ENCODE results near the gene OTUD3. TPM values are rescaled to one million over a fixed set of nuclear protein-coding genes. Genes with fewer than 3 reads are reported as not detected.

OTUD3 gene
- polyA plus RNA-seq, 1 of the 3 experiments (the other 2 are of a cell fraction): 2.6 TPM

DNA sequence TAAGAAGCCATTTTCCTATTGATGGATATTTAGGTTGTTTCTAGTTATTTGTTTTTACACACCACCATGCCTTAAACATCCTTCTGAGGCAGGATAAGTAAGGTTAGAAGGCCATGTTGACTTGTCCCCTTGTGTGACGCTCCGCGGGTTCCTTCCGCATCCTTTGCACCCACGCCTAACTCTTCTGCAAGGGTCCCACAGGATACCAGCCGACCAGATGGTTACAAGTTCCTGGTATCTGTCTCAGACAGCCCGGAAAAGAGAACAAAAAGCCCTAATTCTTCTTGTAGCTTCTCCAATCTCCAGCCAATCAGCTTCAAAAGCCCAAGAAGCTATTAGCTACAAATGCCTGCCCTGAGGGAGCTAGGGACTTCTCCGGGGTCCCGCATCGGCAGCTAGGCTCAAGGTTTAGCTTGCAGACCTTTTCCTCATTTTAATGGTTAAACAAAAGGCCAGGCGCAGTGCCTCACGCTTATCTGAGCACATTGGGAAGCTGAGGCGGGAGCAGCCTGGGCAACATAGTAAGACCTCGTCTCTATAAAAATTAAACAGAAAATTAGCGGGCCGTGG, 4.9 kb upstream of the OTUD3 start:
- no peaks in the 10 kb centered on the region for H3F3A ChIP-seq (replicated peaks; ENCODE audit: insufficient read depth)
- POLR2A ChIA-PET: no interaction called here

DNA sequence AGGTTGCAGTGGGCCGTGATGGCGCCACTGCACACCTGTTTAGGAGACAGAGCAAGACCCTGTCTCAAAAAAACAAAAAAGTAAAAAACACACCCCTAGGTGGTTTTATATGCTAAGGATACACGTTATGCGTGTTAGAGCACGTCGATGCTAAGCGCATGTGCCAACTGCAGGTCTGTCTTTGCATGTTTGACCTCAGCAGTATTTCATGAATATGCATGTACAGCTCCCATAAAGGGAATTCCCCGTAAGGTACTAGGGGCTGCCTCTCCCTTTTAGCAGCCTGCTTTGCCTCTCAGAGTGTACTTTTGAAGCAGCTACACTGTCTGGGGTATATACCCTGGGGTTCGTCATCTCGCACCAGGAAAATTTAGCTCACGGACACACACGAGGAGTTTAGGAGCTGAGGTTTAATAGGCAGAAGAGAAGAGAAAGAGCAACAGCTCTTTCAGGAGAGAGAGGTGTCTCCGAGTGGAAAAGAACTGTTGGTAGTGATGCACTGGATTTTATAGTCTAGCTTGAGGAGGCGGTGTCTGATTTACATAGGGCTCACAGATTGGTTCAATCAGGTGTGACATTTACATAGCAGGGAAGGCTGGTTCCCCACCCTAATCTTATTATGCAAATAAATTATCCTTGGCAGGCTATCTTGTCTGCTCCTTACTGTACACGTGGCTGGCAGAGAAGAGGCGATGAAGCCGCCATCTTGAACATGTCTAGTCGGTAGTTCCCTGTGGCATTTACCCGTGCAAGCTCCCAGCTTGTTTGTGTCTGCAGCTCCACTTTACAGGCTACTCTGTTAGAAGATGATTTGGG, 4.2 kb upstream of the OTUD3 start:
- H3K4me1 ChIP-seq (ENCODE audit: control insufficient read depth in 1 of 2, insufficient read depth in 2 of 2, low read depth in 1 of 2, low read length in 1 of 2): peaks cover 0 to 1% of the 10 kb centered on the region in 2 experiments; a peak in 2 of 4 replicates
- no peaks in the 10 kb centered on the region for H3K36me3 ChIP-seq (replicated peaks in 1 of 2; ENCODE audit: control insufficient read depth in 1 of 2, insufficient read depth in 2 of 2, low read length in 1 of 2)
- H3K4me3 ChIP-seq (ENCODE audit: low read depth in 2 of 2, low read length in 1 of 2): no peak overlapping the region
- H3F3A ChIP-seq (replicated peaks; ENCODE audit: insufficient read depth): no peaks in the 10 kb centered on the region
- DNase-seq: no peak
- H3K9me2 ChIP-seq: no peaks in the 10 kb centered on the region
- peaks cover 7% of the 10 kb centered on the region for H3K79me2 ChIP-seq (ENCODE audit: insufficient read depth)
- no peak overlapping the region for H3K9ac ChIP-seq
- no peak overlapping the region for H2AFZ ChIP-seq (ENCODE audit: low read depth)
- H4K20me1 ChIP-seq (ENCODE audit: insufficient read depth): 0 out of 2 replicates have a peak, but pooled peaks cover under 1% of the 10 kb centered on the region
- WGBS (ENCODE audit: low lambda C conversion rate): 76% methylated on average over 19 of the region's 19 CpGs
- H3K4me2 ChIP-seq: no peak overlapping the region
- no peaks in the 10 kb centered on the region for H3K9me3 ChIP-seq
- CTCF ChIA-PET: interaction anchor here (1.1 to 2.0 kb wide), 3 partner anchors 10 to 40 kb away, joined by 3 to 4 read pairs (median 3); no protein-coding TSS in a partner anchor
- no peak overlapping the region for H3K27ac ChIP-seq (ENCODE audit: low read depth in 2 of 2, low read length in 1 of 2)
- H3K27me3 ChIP-seq (ENCODE audit: insufficient read depth): no peaks in the 10 kb centered on the region
- POLR2A ChIA-PET: no interaction called here
- TF ChIP-seq, protein P1, sequence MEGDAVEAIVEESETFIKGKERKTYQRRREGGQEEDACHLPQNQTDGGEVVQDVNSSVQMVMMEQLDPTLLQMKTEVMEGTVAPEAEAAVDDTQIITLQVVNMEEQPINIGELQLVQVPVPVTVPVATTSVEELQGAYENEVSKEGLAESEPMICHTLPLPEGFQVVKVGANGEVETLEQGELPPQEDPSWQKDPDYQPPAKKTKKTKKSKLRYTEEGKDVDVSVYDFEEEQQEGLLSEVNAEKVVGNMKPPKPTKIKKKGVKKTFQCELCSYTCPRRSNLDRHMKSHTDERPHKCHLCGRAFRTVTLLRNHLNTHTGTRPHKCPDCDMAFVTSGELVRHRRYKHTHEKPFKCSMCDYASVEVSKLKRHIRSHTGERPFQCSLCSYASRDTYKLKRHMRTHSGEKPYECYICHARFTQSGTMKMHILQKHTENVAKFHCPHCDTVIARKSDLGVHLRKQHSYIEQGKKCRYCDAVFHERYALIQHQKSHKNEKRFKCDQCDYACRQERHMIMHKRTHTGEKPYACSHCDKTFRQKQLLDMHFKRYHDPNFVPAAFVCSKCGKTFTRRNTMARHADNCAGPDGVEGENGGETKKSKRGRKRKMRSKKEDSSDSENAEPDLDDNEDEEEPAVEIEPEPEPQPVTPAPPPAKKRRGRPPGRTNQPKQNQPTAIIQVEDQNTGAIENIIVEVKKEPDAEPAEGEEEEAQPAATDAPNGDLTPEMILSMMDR (IDR thresholded peaks at IDR 0.05): no peak
- TF ChIP-seq GATA2 (CRISPR knock-in tag; IDR thresholded peaks at IDR 0.05) (no peak), SIN3A (IDR thresholded peaks at IDR 0.05; ENCODE audit: borderline replicate concordance, low read depth, low read length) (no peak), JUND (IDR thresholded peaks at IDR 0.05) (no peak), NFIC (IDR thresholded peaks at IDR 0.05; ENCODE audit: borderline replicate concordance) (no peak), MXI1 (IDR thresholded peaks at IDR 0.05; ENCODE audit: low read depth, low read length) (no peak), RFX5 (IDR thresholded peaks at IDR 0.05; ENCODE audit: low read length) (no peak), ELF1 (IDR thresholded peaks at IDR 0.05) (no peak), CHD2 (IDR thresholded peaks at IDR 0.05; ENCODE audit: low read length, partially characterized antibody) (no peak), NRF1 (IDR thresholded peaks at IDR 0.05; ENCODE audit: low read depth, low read length) (no peak), IRF3 (IDR thresholded peaks at IDR 0.05; ENCODE audit: low read depth, low read length) (no peak)
- TF ChIP-seq, protein P2, sequence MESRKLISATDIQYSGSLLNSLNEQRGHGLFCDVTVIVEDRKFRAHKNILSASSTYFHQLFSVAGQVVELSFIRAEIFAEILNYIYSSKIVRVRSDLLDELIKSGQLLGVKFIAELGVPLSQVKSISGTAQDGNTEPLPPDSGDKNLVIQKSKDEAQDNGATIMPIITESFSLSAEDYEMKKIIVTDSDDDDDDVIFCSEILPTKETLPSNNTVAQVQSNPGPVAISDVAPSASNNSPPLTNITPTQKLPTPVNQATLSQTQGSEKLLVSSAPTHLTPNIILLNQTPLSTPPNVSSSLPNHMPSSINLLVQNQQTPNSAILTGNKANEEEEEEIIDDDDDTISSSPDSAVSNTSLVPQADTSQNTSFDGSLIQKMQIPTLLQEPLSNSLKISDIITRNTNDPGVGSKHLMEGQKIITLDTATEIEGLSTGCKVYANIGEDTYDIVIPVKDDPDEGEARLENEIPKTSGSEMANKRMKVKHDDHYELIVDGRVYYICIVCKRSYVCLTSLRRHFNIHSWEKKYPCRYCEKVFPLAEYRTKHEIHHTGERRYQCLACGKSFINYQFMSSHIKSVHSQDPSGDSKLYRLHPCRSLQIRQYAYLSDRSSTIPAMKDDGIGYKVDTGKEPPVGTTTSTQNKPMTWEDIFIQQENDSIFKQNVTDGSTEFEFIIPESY (IDR thresholded peaks at IDR 0.05; ENCODE audit: borderline replicate concordance, low read depth): no peak
- TF ChIP-seq, protein P3, sequence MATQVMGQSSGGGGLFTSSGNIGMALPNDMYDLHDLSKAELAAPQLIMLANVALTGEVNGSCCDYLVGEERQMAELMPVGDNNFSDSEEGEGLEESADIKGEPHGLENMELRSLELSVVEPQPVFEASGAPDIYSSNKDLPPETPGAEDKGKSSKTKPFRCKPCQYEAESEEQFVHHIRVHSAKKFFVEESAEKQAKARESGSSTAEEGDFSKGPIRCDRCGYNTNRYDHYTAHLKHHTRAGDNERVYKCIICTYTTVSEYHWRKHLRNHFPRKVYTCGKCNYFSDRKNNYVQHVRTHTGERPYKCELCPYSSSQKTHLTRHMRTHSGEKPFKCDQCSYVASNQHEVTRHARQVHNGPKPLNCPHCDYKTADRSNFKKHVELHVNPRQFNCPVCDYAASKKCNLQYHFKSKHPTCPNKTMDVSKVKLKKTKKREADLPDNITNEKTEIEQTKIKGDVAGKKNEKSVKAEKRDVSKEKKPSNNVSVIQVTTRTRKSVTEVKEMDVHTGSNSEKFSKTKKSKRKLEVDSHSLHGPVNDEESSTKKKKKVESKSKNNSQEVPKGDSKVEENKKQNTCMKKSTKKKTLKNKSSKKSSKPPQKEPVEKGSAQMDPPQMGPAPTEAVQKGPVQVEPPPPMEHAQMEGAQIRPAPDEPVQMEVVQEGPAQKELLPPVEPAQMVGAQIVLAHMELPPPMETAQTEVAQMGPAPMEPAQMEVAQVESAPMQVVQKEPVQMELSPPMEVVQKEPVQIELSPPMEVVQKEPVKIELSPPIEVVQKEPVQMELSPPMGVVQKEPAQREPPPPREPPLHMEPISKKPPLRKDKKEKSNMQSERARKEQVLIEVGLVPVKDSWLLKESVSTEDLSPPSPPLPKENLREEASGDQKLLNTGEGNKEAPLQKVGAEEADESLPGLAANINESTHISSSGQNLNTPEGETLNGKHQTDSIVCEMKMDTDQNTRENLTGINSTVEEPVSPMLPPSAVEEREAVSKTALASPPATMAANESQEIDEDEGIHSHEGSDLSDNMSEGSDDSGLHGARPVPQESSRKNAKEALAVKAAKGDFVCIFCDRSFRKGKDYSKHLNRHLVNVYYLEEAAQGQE (IDR thresholded peaks at IDR 0.05; ENCODE audit: low read depth, low read length): no peak
- TF ChIP-seq, protein P4, sequence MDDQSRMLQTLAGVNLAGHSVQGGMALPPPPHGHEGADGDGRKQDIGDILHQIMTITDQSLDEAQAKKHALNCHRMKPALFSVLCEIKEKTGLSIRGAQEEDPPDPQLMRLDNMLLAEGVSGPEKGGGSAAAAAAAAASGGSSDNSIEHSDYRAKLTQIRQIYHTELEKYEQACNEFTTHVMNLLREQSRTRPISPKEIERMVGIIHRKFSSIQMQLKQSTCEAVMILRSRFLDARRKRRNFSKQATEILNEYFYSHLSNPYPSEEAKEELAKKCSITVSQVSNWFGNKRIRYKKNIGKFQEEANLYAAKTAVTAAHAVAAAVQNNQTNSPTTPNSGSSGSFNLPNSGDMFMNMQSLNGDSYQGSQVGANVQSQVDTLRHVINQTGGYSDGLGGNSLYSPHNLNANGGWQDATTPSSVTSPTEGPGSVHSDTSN (IDR thresholded peaks at IDR 0.05): no peak

More for the DNA sequence above, 4.9 kb upstream of the OTUD3 start:
- Histone ChIP-seq H3K9me2 (no peaks in the 10 kb centered on the region), H3K27ac (ENCODE audit: low read depth in 2 of 2, low read length in 1 of 2) (no peak overlapping the region), H3K4me2 (no peak overlapping the region), H3K4me1 (ENCODE audit: control insufficient read depth in 1 of 2, insufficient read depth in 2 of 2, low read depth in 1 of 2, low read length in 1 of 2) (no peaks in the 10 kb centered on the region; a peak in 1 of 4 replicates), H3K9ac (no peak overlapping the region), H4K20me1 (ENCODE audit: insufficient read depth) (no peaks in the 10 kb centered on the region), H3K36me3 (replicated peaks in 1 of 2; ENCODE audit: control insufficient read depth in 1 of 2, insufficient read depth in 2 of 2, low read length in 1 of 2) (no peaks in the 10 kb centered on the region), H3K27me3 (ENCODE audit: insufficient read depth) (no peaks in the 10 kb centered on the region), H3K9me3 (no peaks in the 10 kb centered on the region), H2AFZ (ENCODE audit: low read depth) (no peak overlapping the region), H3K4me3 (ENCODE audit: low read depth in 2 of 2, low read length in 1 of 2) (no peak overlapping the region), H3K79me2 (ENCODE audit: insufficient read depth) (no peaks in the 10 kb centered on the region)
- DNase-seq: no peak
- WGBS (ENCODE audit: low lambda C conversion rate): 75% methylated on average over 16 of the region's 16 CpGs
- TF ChIP-seq FOXM1 (IDR thresholded peaks at IDR 0.05; ENCODE audit: low read depth): no peak
- no peak for TF ChIP-seq RAD21 (IDR thresholded peaks at IDR 0.05; ENCODE audit: low read length)
- CTCF ChIA-PET: interaction anchor here (0.5 to 2.0 kb wide), 4 partner anchors 9 to 40 kb away, joined by 3 to 4 read pairs (median 3); no protein-coding TSS in a partner anchor

Measured in SK-N-SH (cell line).